Measurements from ENCODE around the gene EVX2. TPM values are rescaled to one million over a fixed set of nuclear protein-coding genes. Genes with fewer than 3 reads are reported as not detected.

The EVX2 gene
- total and polyA plus RNA-seq, 9 of the 15 experiments (the other 6 are each of a cell fraction or from before 2014, with no cell fraction given): not detected

GRCh38 chr2:176082525-176082823, 1.3 kb downstream of the EVX2 start:
- no peaks in the 10 kb centered on the region for H3K36me3 ChIP-seq (ENCODE audit: control insufficient read depth, insufficient read depth, low read length)
- FAIRE-seq: no peak
- ChIA-PET POLR2A (no interaction called here), CTCF (ENCODE audit: low intra/inter-chr PET ratio) (no interaction called here)
- no peaks in the 10 kb centered on the region for H3K79me2 ChIP-seq (ENCODE audit: control insufficient read depth, insufficient read depth, low read length)
- H3K27ac ChIP-seq (ENCODE audit: extremely low read depth, low read depth, low read length): no peak overlapping the region
- H3K9me1 ChIP-seq (ENCODE audit: control insufficient read depth, insufficient read depth, low read length): no peaks in the 10 kb centered on the region
- peaks cover 10% of the 10 kb centered on the region for H3K9me3 ChIP-seq (replicated peaks; ENCODE audit: control insufficient read depth, insufficient read depth, low read depth, low read length)
- intact Hi-C loops (cut with micrococcal nuclease) (no loop called here), in situ Hi-C loops (cut with MboI) (loop anchor here (10.0 to 25.0 kb wide), 2 partner anchors 658 to 1045 kb away; no protein-coding TSS in a partner anchor)
- H3K4me2 ChIP-seq (ENCODE audit: insufficient read depth, low read length): no peak overlapping the region
- ATAC-seq: no peak
- no TSS peak for BruUV-seq (replicated peaks)
- no peak for DNase-seq (ENCODE audit: extremely low read depth in 1 of 4, low spot score in 3 of 4)
- no peak overlapping the region for H2AFZ ChIP-seq (ENCODE audit: low read depth, low read length)
- WGBS (ENCODE audit: insufficient coverage, low coverage, missing lambda C conversion rate): 38% methylated on average over 9 of the region's 10 CpGs
- H3K4me1 ChIP-seq (replicated peaks in 1 of 2; ENCODE audit: control insufficient read depth in 2 of 2, insufficient read depth in 2 of 2, low read length in 2 of 2): peaks cover 0 to 39% of the 10 kb centered on the region in 2 experiments; a peak in 3 of 5 replicates
- TF ChIP-seq CAMTA2 (CRISPR knock-in tag; conservative IDR thresholded peaks at IDR 0.05) (no peak), E2F1 (CRISPR knock-in tag; IDR thresholded peaks at IDR 0.05) (no peak)
- no peak overlapping the region for H3K9ac ChIP-seq (ENCODE audit: insufficient read depth in 1 of 2, low read depth in 2 of 2, low read length in 2 of 2)
- H4K20me1 ChIP-seq (replicated peaks; ENCODE audit: control insufficient read depth, insufficient read depth, low read length): peaks cover 4% of the 10 kb centered on the region; the same call in 1 of the 2 replicates
- H3K4me3 ChIP-seq: no peak overlapping the region
- peaks cover 53 to 79% of the 10 kb centered on the region in 2 experiments for H3K27me3 ChIP-seq (ENCODE audit: control insufficient read depth in 2 of 2, insufficient read depth in 2 of 2, low read length in 2 of 2)

GRCh38 chr2:176081837-176082524, 1.8 kb downstream of the EVX2 start:
- intact Hi-C loops (cut with micrococcal nuclease) (no loop called here), in situ Hi-C loops (cut with MboI) (loop anchor here (10.0 to 25.0 kb wide), 2 partner anchors 657 to 1045 kb away; no protein-coding TSS in a partner anchor)
- Histone ChIP-seq H3K9ac (ENCODE audit: insufficient read depth in 1 of 2, low read depth in 2 of 2, low read length in 2 of 2) (no peak overlapping the region), H3K27ac (ENCODE audit: extremely low read depth, low read depth, low read length) (no peak overlapping the region), H3K4me3 (no peak overlapping the region), H3K9me1 (ENCODE audit: control insufficient read depth, insufficient read depth, low read length) (no peaks in the 10 kb centered on the region), H2AFZ (ENCODE audit: low read depth, low read length) (no peak overlapping the region), H3K27me3 (ENCODE audit: control insufficient read depth in 2 of 2, insufficient read depth in 2 of 2, low read length in 2 of 2) (peaks cover 52 to 78% of the 10 kb centered on the region in 2 experiments), H3K4me1 (replicated peaks in 1 of 2; ENCODE audit: control insufficient read depth in 2 of 2, insufficient read depth in 2 of 2, low read length in 2 of 2) (peaks cover 0 to 39% of the 10 kb centered on the region in 2 experiments; a peak in 3 of 5 replicates), H3K4me2 (ENCODE audit: insufficient read depth, low read length) (no peak overlapping the region), H3K36me3 (ENCODE audit: control insufficient read depth, insufficient read depth, low read length) (no peaks in the 10 kb centered on the region), H3K79me2 (ENCODE audit: control insufficient read depth, insufficient read depth, low read length) (no peaks in the 10 kb centered on the region), H4K20me1 (replicated peaks; ENCODE audit: control insufficient read depth, insufficient read depth, low read length) (peaks cover 4% of the 10 kb centered on the region; the same call in 1 of the 2 replicates), H3K9me3 (replicated peaks; ENCODE audit: control insufficient read depth, insufficient read depth, low read depth, low read length) (peaks cover 10% of the 10 kb centered on the region)
- POLR2A ChIA-PET: no interaction called here
- BruUV-seq (replicated peaks): no TSS peak
- FAIRE-seq (no peak), DNase-seq (ENCODE audit: extremely low read depth in 1 of 4, low spot score in 3 of 4) (no peak), ATAC-seq (no peak)
- CTCF ChIA-PET (ENCODE audit: low intra/inter-chr PET ratio): interaction anchor here (3.8 kb wide), 1 partner anchor 391 kb away, joined by 36 read pairs; no protein-coding TSS in a partner anchor
- 60% methylated on average over 38 of the region's 62 CpGs for WGBS (ENCODE audit: insufficient coverage, low coverage, missing lambda C conversion rate)
- no peak for TF ChIP-seq ZNF699 (CRISPR knock-in tag; IDR thresholded peaks at IDR 0.05; ENCODE audit: insufficient replicate concordance)
